CD4-positive, alpha-beta memory T cell (primary cell): Measurements from ENCODE around the gene RAC2. TPM values are rescaled to one million over a fixed set of nuclear protein-coding genes. Genes with fewer than 3 reads are reported as not detected.
"Not testable (repeated sequence)": the region's sequence is repeated elsewhere in the genome, so short reads cannot be mapped to it uniquely, and the experiment has no call there.

ENCODE experiments used
- CTCF ChIA-PET: fragments of 350-600 bp; sonication (Branson Sonifier 250); formaldehyde crosslinking; loops from one replicate; lab custom pipeline; 2021; ENCODE audit warnings: inconsistent platforms; ENCODE audit not compliant: partially characterized antibody; lab: Charles Lee
- POLR2A ChIA-PET: fragments of 350-600 bp; sonication (Branson Sonifier 250); formaldehyde crosslinking; loops from one replicate; lab custom pipeline; 2021; ENCODE audit not compliant: partially characterized antibody; lab: Charles Lee
- DNase-seq, 5 donors: peaks; one replicate each; pipeline versions ENCODE4 v3.0.0 to v3.0.0-alpha.2; 2020 to 2022; ENCODE audit warnings: mixed read lengths in 1 of 5
- H3K27ac ChIP-seq: one replicate; pipeline ENCODE4 v1.7.0; 2013; ENCODE audit warnings: low read depth, low read length
- H3K27me3 ChIP-seq: 2 replicates; pipeline ENCODE4 v1.7.0; 2013; ENCODE audit warnings: mild to moderate bottlenecking, low read length, moderate library complexity; ENCODE audit not compliant: insufficient read depth
- H3K36me3 ChIP-seq: 2 replicates; pipeline ENCODE4 v1.7.0; 2013; ENCODE audit warnings: mild to moderate bottlenecking, low read length, moderate library complexity; ENCODE audit not compliant: insufficient read depth
- H3K4me1 ChIP-seq: 2 replicates; pipeline ENCODE4 v1.7.0; 2013; ENCODE audit warnings: mild to moderate bottlenecking, low read length, moderate library complexity; ENCODE audit not compliant: insufficient read depth
- H3K4me3 ChIP-seq, 2 donors: one replicate each; pipeline ENCODE4 v1.7.0; 2013; ENCODE audit warnings: low read length in 2 of 2, mild to moderate bottlenecking in 1 of 2
- H3K9me3 ChIP-seq, 2 donors: one replicate each; pipeline ENCODE4 v1.7.0; 2013; ENCODE audit warnings: low read length in 2 of 2, control low read depth in 1 of 2; ENCODE audit not compliant: control insufficient read depth in 1 of 2
- H3K27ac Mint-ChIP-seq, 7 donors: one replicate each; pipeline ENCODE4 v1.8.0; 2020 to 2021; ENCODE audit warnings: mixed read lengths in 7 of 7, mild to moderate bottlenecking in 6 of 7, inconsistent platforms in 3 of 7, moderate library complexity in 3 of 7
- H3K27me3 Mint-ChIP-seq, 2 donors: one replicate each; pipeline ENCODE4 v1.8.0; 2020 to 2021; ENCODE audit warnings: mixed read lengths in 2 of 2
- H3K36me3 Mint-ChIP-seq, 2 donors: one replicate each; pipeline ENCODE4 v1.8.0; 2020 to 2021; ENCODE audit warnings: mixed read lengths in 2 of 2, inconsistent platforms in 1 of 2, mild to moderate bottlenecking in 1 of 2
- H3K4me1 Mint-ChIP-seq, 4 donors: one replicate each; pipeline ENCODE4 v1.8.0; 2020 to 2021; ENCODE audit warnings: mixed read lengths in 4 of 4, mild to moderate bottlenecking in 1 of 4
- H3K4me3 Mint-ChIP-seq, 8 donors: one replicate each; pipeline ENCODE4 v1.8.0; 2020 to 2021; ENCODE audit warnings: mixed read lengths in 8 of 8, mild to moderate bottlenecking in 7 of 8, moderate library complexity in 6 of 8, inconsistent platforms in 3 of 8
- H3K9me3 Mint-ChIP-seq, 8 donors: one replicate each; pipeline ENCODE4 v1.8.0; 2020 to 2021; ENCODE audit warnings: mixed read lengths in 8 of 8, mild to moderate bottlenecking in 5 of 8, inconsistent platforms in 3 of 8, moderate library complexity in 1 of 8
- intact Hi-C: fragments of 100-400 bp; cut with micrococcal nuclease; formaldehyde crosslinking; loops from one replicate; pipeline ENCODE4 v1.15.1; 2023
- polyA plus RNA-seq, 2 donors: library from polyadenylated mRNA; unstranded; fragments of 300-500 nt; fragmentation: Illumina TruSeq; gene quantifications; one replicate each; pipeline ENCODE4 v1.2.3, GENCODE V29; 2021
- total RNA-seq, 2 experiments: library from RNA; stranded (reverse); gene quantifications; one replicate each; pipeline ENCODE4 v1.2.3, GENCODE V29; 2021

RAC2 gene
- total and polyA plus RNA-seq, 4 experiments from 2014 or later: 304 to 917 (median 521) TPM

- CTCF ChIA-PET: interaction anchor here (1.9 to 7.0 kb wide), 3 partner anchors 9 to 35 kb away, joined by 6 to 87 read pairs (median 72); partner anchors contain the start of gene RAC2
- H3K36me3 Mint-ChIP-seq: peaks cover 63 to 85% of the 10 kb centered on the region in 2 donors
- peak overlapping the region; percentile 64 to 86 (median 78) for H3K4me3 Mint-ChIP-seq
- DNase-seq: no peak
- H3K9me3 ChIP-seq: no peaks in the 10 kb centered on the region
- peak overlapping the region; percentile 87 to 99 (median 97) for H3K27ac Mint-ChIP-seq
- no peaks in the 10 kb centered on the region for H3K27me3 ChIP-seq
- H3K4me1 ChIP-seq: peaks cover 98% of the 10 kb centered on the region
- peaks cover 61% of the 10 kb centered on the region for H3K36me3 ChIP-seq
- peak overlapping the region; percentile 91 for H3K27ac ChIP-seq
- intact Hi-C loops: no loop called here
- H3K27me3 Mint-ChIP-seq: no peaks in the 10 kb centered on the region
- peak overlapping the region in 1 of 2 donors; percentile 8 for H3K4me3 ChIP-seq
- peaks cover 0 to 2% (median 0%) of the 10 kb centered on the region in 8 donors for H3K9me3 Mint-ChIP-seq
- POLR2A ChIA-PET: interaction anchor here (1.0 to 18.6 kb wide), 7 partner anchors 8 to 252 kb away, joined by 3 to 646 read pairs (median 35); partner anchors contain the start of genes CYTH4, IL2RB, MFNG and RAC2
- H3K4me1 Mint-ChIP-seq: peaks cover 75 to 100% (median 93%) of the 10 kb centered on the region in 4 donors
Observed at GRCh38 chr22:37233751-37234631, 10.1 kb downstream of the RAC2 start.

GRCh38 chr22:37233371-37233750 is 10.7 kb downstream of the RAC2 start:
- Mint-ChIP-seq H3K27ac (peak overlapping the region; percentile 80 to 99 (median 87)), H3K4me1 (peaks cover 75 to 100% (median 93%) of the 10 kb centered on the region in 4 donors), H3K4me3 (peak overlapping the region; percentile 27 to 86 (median 58)), H3K36me3 (peaks cover 63 to 86% of the 10 kb centered on the region in 2 donors)
- H3K27me3 ChIP-seq, H3K27me3 Mint-ChIP-seq, DNase-seq, H3K9me3 Mint-ChIP-seq, H3K9me3 ChIP-seq, intact Hi-C loops: not testable (repeated sequence)
- H3K4me1 ChIP-seq: peaks cover 98% of the 10 kb centered on the region
- ChIA-PET CTCF (interaction anchor here (1.9 to 7.0 kb wide), 4 partner anchors 9 to 34 kb away, joined by 6 to 87 read pairs (median 68); partner anchors contain the start of gene RAC2), POLR2A (interaction anchor here (1.2 to 18.6 kb wide), 6 partner anchors 8 to 253 kb away, joined by 4 to 646 read pairs (median 68); partner anchors contain the start of genes IL2RB, MFNG and RAC2)
- peak overlapping the region; percentile 91 for H3K27ac ChIP-seq
- peak overlapping the region in 1 of 2 donors; percentile 8 for H3K4me3 ChIP-seq
- peaks cover 61% of the 10 kb centered on the region for H3K36me3 ChIP-seq

- H3K9me3 Mint-ChIP-seq: no peaks in the 10 kb centered on the region
- POLR2A ChIA-PET: interaction anchor here (1.0 to 18.6 kb wide), 9 partner anchors 9 to 84 kb away, joined by 3 to 646 read pairs (median 24); partner anchors contain the start of genes IL2RB and RAC2
- H3K4me3 Mint-ChIP-seq: peak overlapping the region; percentile 6 to 88 (median 78)
- intact Hi-C loops: no loop called here
- no peaks in the 10 kb centered on the region for H3K9me3 ChIP-seq
- peak overlapping the region; percentile 97 for H3K27ac ChIP-seq
- H3K27ac Mint-ChIP-seq: peak overlapping the region; percentile 87 to 100 (median 100)
- H3K4me1 Mint-ChIP-seq: peaks cover 71 to 99% (median 90%) of the 10 kb centered on the region in 4 donors
- CTCF ChIA-PET: interaction anchor here (5.7 to 7.0 kb wide), 3 partner anchors 10 to 33 kb away, joined by 64 to 87 read pairs (median 72); partner anchors contain the start of gene RAC2
- H3K27me3 Mint-ChIP-seq: no peaks in the 10 kb centered on the region
- H3K4me3 ChIP-seq: peak overlapping the region in 1 of 2 donors; percentile 32
- peaks cover 63% of the 10 kb centered on the region for H3K36me3 ChIP-seq
- H3K27me3 ChIP-seq: no peaks in the 10 kb centered on the region
- peaks cover 60 to 83% of the 10 kb centered on the region in 2 donors for H3K36me3 Mint-ChIP-seq
- no peak for DNase-seq
- H3K4me1 ChIP-seq: peaks cover 98% of the 10 kb centered on the region
Observed at GRCh38 chr22:37232140-37232998, 11.7 kb downstream of the RAC2 start.

- ChIA-PET POLR2A (interaction anchor here (0.9 to 18.6 kb wide), 12 partner anchors 10 to 109 kb away, joined by 3 to 646 read pairs (median 8); partner anchors contain the start of genes CYTH4, IL2RB and RAC2), CTCF (interaction anchor here (1.6 to 7.0 kb wide), 4 partner anchors 11 to 82 kb away, joined by 5 to 87 read pairs (median 68); partner anchors contain the start of genes IL2RB and RAC2)
- no peaks in the 10 kb centered on the region for H3K27me3 ChIP-seq
- Mint-ChIP-seq H3K4me1 (peaks cover 68 to 92% (median 83%) of the 10 kb centered on the region in 4 donors), H3K4me3 (peak overlapping the region; percentile 70 to 88 (median 80)), H3K36me3 (peaks cover 59 to 77% of the 10 kb centered on the region in 2 donors), H3K27me3 (no peaks in the 10 kb centered on the region), H3K27ac (peak overlapping the region; percentile 87 to 100 (median 100)), H3K9me3 (no peaks in the 10 kb centered on the region)
- peaks cover 96% of the 10 kb centered on the region for H3K4me1 ChIP-seq
- peak overlapping the region in 1 of 2 donors; percentile 32 for H3K4me3 ChIP-seq
- intact Hi-C loops: loop anchor here (2.0 kb wide), 2 partner anchors 29 to 33 kb away; no protein-coding TSS in a partner anchor
- H3K36me3 ChIP-seq: peaks cover 62% of the 10 kb centered on the region
- peak overlapping the region; percentile 97 for H3K27ac ChIP-seq
- peak in 2 of 5 donors; percentile 47 to 75 for DNase-seq
- H3K9me3 ChIP-seq: no peaks in the 10 kb centered on the region
Observed at GRCh38 chr22:37231406-37232139, 12.5 kb downstream of the RAC2 start.

GRCh38 chr22:37230673-37231405 is 13.2 kb downstream of the RAC2 start:
- H3K27ac Mint-ChIP-seq: peak overlapping the region; percentile 87 to 100 (median 100)
- ChIA-PET POLR2A (interaction anchor here (0.5 to 18.6 kb wide), 19 partner anchors 10 to 378 kb away, joined by 3 to 646 read pairs (median 5); partner anchors contain the start of genes C1QTNF6, CYTH4, GGA1 and IL2RB), CTCF (interaction anchor here (1.6 to 7.0 kb wide), 6 partner anchors 8 to 82 kb away, joined by 5 to 87 read pairs (median 44); partner anchors contain the start of genes IL2RB and RAC2)
- Histone ChIP-seq H3K4me3 (peak overlapping the region in 1 of 2 donors; percentile 51), H3K4me1 (peaks cover 96% of the 10 kb centered on the region), H3K36me3 (peaks cover 64% of the 10 kb centered on the region), H3K27me3 (no peaks in the 10 kb centered on the region), H3K9me3 (no peaks in the 10 kb centered on the region), H3K27ac (peak overlapping the region; percentile 97)
- no peaks in the 10 kb centered on the region for H3K27me3 Mint-ChIP-seq
- H3K4me1 Mint-ChIP-seq: peaks cover 68 to 92% (median 83%) of the 10 kb centered on the region in 4 donors
- DNase-seq: peak; percentile 55 to 88 (median 59)
- peak overlapping the region; percentile 70 to 88 (median 80) for H3K4me3 Mint-ChIP-seq
- H3K36me3 Mint-ChIP-seq: peaks cover 63 to 77% of the 10 kb centered on the region in 2 donors
- no peaks in the 10 kb centered on the region for H3K9me3 Mint-ChIP-seq
- intact Hi-C loops: loop anchor here (1.0 to 2.0 kb wide), 5 partner anchors 7 to 32 kb away; no protein-coding TSS in a partner anchor
